HepG2 (cell line): Measurements from ENCODE around the gene TRRAP. TPM values are rescaled to one million over a fixed set of nuclear protein-coding genes. Genes with fewer than 3 reads are reported as not detected.

Experiments used
- ATAC-seq: fragments of 200-7000 bp; cut with Tn5 transposase; 3 replicates; pipeline ENCODE4 v1.9.1; 2020; ENCODE audit warnings: mild to moderate bottlenecking, moderate library complexity
- BruUV-seq: library from RNA; stranded (reverse); fragments of 400-500 nt; replicated peaks from 2 replicates; lab custom pipeline; 2021; lab: Mats Ljungman, UMichigan
- CTCF ChIA-PET: fragments of 300-600 bp; formaldehyde crosslinking; extraction: SDS; loops from one replicate; lab custom pipeline; 2021; ENCODE audit warnings: low total read pairs, inconsistent platforms, low intra/inter-chr PET ratio; lab: Yijun Ruan, JAX
- POLR2A ChIA-PET: fragments of 350-600 bp; sonication (Branson Sonifier 250); formaldehyde crosslinking; loops from one replicate; lab custom pipeline; 2020; ENCODE audit warnings: antibody characterized with exemption, inconsistent platforms; lab: Yijun Ruan, JAX
- DNase-seq: peaks from one replicate; pipeline ENCODE4 v3.0.0-alpha.2; 2015; ENCODE audit warnings: low spot score
- FAIRE-seq: peaks from 3 replicates; lab custom pipeline; 2011; peaks lifted over from hg19 to GRCh38; lab: Jason Lieb, UNC
- H2AFZ ChIP-seq: one replicate; pipeline ENCODE4 v1.6.1; 2011; ENCODE audit warnings: low read length, inconsistent platforms
- H3K27ac ChIP-seq: fragments of 300-600 bp; 3 replicates; pipeline ENCODE4 v1.8.0; 2011; ENCODE audit warnings: mixed run types, mild to moderate bottlenecking, mixed read lengths, low read length, inconsistent platforms; ENCODE audit not compliant: insufficient read depth; ENCODE audit errors: extremely low read length
- H3K27me3 ChIP-seq, 2 experiments: fragments of 200-600 bp in 1 of 2; 2 replicates in 1 of 2; 3 replicates in 1 of 2; pipeline versions ENCODE4 v1.6.0 to v1.8.0; 2011; ENCODE audit warnings: low read length in 2 of 2, mild to moderate bottlenecking in 2 of 2, moderate library complexity in 2 of 2, inconsistent platforms in 1 of 2; ENCODE audit not compliant: insufficient read depth in 2 of 2, control insufficient read depth in 1 of 2
- H3K36me3 ChIP-seq, 2 experiments: fragments of 200-600 bp in 1 of 2; replicated peaks in 1 of 2; 2 replicates in 1 of 2; 3 replicates in 1 of 2; pipeline versions ENCODE4 v1.5.1 to v1.8.0; 2011; ENCODE audit warnings: low read length in 2 of 2, inconsistent platforms in 1 of 2; ENCODE audit not compliant: insufficient read depth in 2 of 2, control insufficient read depth in 1 of 2
- H3K4me1 ChIP-seq: 2 replicates; pipeline ENCODE4 v1.5.1; 2012; ENCODE audit warnings: low read length, inconsistent platforms; ENCODE audit not compliant: insufficient read depth
- H3K4me2 ChIP-seq: 2 replicates; pipeline ENCODE4 v1.6.0; 2011; ENCODE audit warnings: low read depth, low read length, inconsistent platforms
- H3K4me3 ChIP-seq, 3 experiments: fragments of 200-600 bp in 1 of 3; sonication (generic), shearing (Covaris generic) in 1 of 3; replicated peaks in 1 of 3; 2 replicates each; pipeline ENCODE4 v1.5.1; 2011 to 2016; ENCODE audit warnings: low read length in 3 of 3, inconsistent platforms in 2 of 3, low read depth in 2 of 3, mild to moderate bottlenecking in 2 of 3, control low read depth in 1 of 3, mixed read lengths in 1 of 3; ENCODE audit not compliant: insufficient read depth in 1 of 3
- H3K79me2 ChIP-seq: one replicate; pipeline ENCODE4 v1.6.1; 2011; ENCODE audit warnings: low read length, inconsistent platforms; ENCODE audit not compliant: insufficient read depth
- H3K9ac ChIP-seq: 2 replicates; pipeline ENCODE4 v1.6.0; 2011; ENCODE audit warnings: mild to moderate bottlenecking, low read depth, low read length, inconsistent platforms; ENCODE audit not compliant: insufficient read depth
- H3K9me3 ChIP-seq: 2 replicates; pipeline ENCODE4 v1.5.1; 2012; ENCODE audit warnings: mild to moderate bottlenecking, low read length
- H4K20me1 ChIP-seq: 2 replicates; pipeline ENCODE4 v1.6.0; 2011; ENCODE audit warnings: inconsistent platforms, mild to moderate bottlenecking, low read length, moderate library complexity; ENCODE audit not compliant: insufficient read depth
- ARID3A ChIP-seq: IDR thresholded peaks from 2 replicates; pipeline ENCODE4 v1.6.1; 2012; ENCODE audit warnings: low read depth, low read length, improper control_type of control experiment
- FOXK1 ChIP-seq: sonication (generic); formaldehyde crosslinking; IDR thresholded peaks from 2 replicates; pipeline ENCODE4 v1.4.0; 2020; ENCODE audit warnings: low read depth, missing genetic modification reagents, borderline replicate concordance
- POLR2AphosphoS2 ChIP-seq: IDR thresholded peaks from 2 replicates; pipeline ENCODE4 v1.6.1; 2011; ENCODE audit warnings: low read depth, low read length, improper control_type of control experiment
- RCOR2 ChIP-seq: IDR thresholded peaks from 2 replicates; pipeline ENCODE4 v1.6.1; 2016; ENCODE audit warnings: missing biosample characterization, missing genetic modification reagents
- SNAPC2 ChIP-seq: sonication (generic); formaldehyde crosslinking; IDR thresholded peaks from 2 replicates; pipeline ENCODE4 v1.8.1; 2022; ENCODE audit warnings: mild to moderate bottlenecking, missing genetic modification reagents
- TERF1 ChIP-seq: sonication (generic); formaldehyde crosslinking; IDR thresholded peaks from 2 replicates; pipeline ENCODE4 v1.8.0; 2022; ENCODE audit warnings: mild to moderate bottlenecking, missing genetic modification reagents, moderate library complexity
- YY1 ChIP-seq: IDR thresholded peaks from 2 replicates; pipeline ENCODE4 v1.6.1; 2011; ENCODE audit warnings: low read length, low read depth, moderate library complexity, mild to moderate bottlenecking; ENCODE audit not compliant: insufficient read depth, insufficient replicate concordance
- ZFAT ChIP-seq: sonication (generic); formaldehyde crosslinking; conservative IDR thresholded peaks from 2 replicates; pipeline ENCODE4 v1.8.1; 2023; ENCODE audit warnings: missing genetic modification reagents, inconsistent platforms
- ZNF432 ChIP-seq: sonication (generic); formaldehyde crosslinking; IDR thresholded peaks from 2 replicates; pipeline ENCODE4 v1.5.0; 2020; ENCODE audit warnings: missing genetic modification reagents, mild to moderate bottlenecking, borderline replicate concordance
- ZNF737 ChIP-seq: sonication (generic); formaldehyde crosslinking; IDR thresholded peaks from 2 replicates; pipeline ENCODE4 v1.5.0; 2020; ENCODE audit warnings: missing genetic modification reagents, mild to moderate bottlenecking, borderline replicate concordance
- ZNF749 ChIP-seq: sonication (generic); formaldehyde crosslinking; IDR thresholded peaks from 2 replicates; pipeline ENCODE4 v1.8.0; 2022; ENCODE audit warnings: mild to moderate bottlenecking, missing genetic modification reagents, moderate library complexity, borderline replicate concordance
- WGBS: methylation state at CpG from one replicate; pipeline ENCODE4 v1.1.6; 2017; ENCODE audit warnings: low lambda C conversion rate; 5-methylcytosine and 5-hydroxymethylcytosine counted together
- in situ Hi-C: cut with HindIII; loops from 2 replicates; pipeline ENCODE4 v1.10.0; 2017; ENCODE audit warnings: low pct_unique_long_range_greater_than_20kb; ENCODE audit not compliant: extremely low pct_ligation_motif_present
- intact Hi-C: fragments of 100-400 bp; cut with micrococcal nuclease; formaldehyde crosslinking; loops from one replicate; pipeline ENCODE4 v1.10.0; 2022; ENCODE audit not compliant: unreplicated experiment
- polyA plus RNA-seq, 8 experiments: library from polyadenylated mRNA; depleted of rRNA in 3 of 8; stranded (reverse) in 7 of 8; unstranded in 1 of 8; fragments of >200 nt; fragmentation: Illumina TruSeq in 4 of 8; extraction: Trizol in 4 of 8; gene quantifications; 2 replicates each; pipeline versions ENCODE4 v1.2.1 to v1.2.3, GENCODE V29; 2011 to 2016; ENCODE audit warnings: low read depth in 4 of 8, missing spikeins in 1 of 8, mixed read lengths in 1 of 8; ENCODE audit not compliant: insufficient read depth in 1 of 8
- total RNA-seq, 5 experiments: library from RNA; depleted of rRNA; stranded (reverse); fragments of >200 nt; fragmentation: Illumina TruSeq; extraction: Trizol; gene quantifications; 2 replicates each; pipeline ENCODE4 v1.2.3, GENCODE V29; 2016; ENCODE audit warnings: low read depth in 1 of 5

TRRAP gene
- total and polyA plus RNA-seq, 2 of the 13 experiments (the other 11 are each of a cell fraction or from before 2014, with no cell fraction given) = 8.6 to 10.5 TPM

GRCh38 chr7:98927125-98927524, 48.8 kb downstream of the TRRAP start (continued):
- TF ChIP-seq TERF1 (CRISPR knock-in tag) (no peak), YY1 (no peak), ZNF432 (CRISPR knock-in tag) (no peak), POLR2AphosphoS2 (no peak), SNAPC2 (no peak), ARID3A (no peak)

- H3K9ac ChIP-seq = no peak overlapping the region
- H3K4me3 ChIP-seq = no peak overlapping the region
- DNase-seq (no peak), FAIRE-seq (no peak), ATAC-seq (no peak)
- H3K36me3 ChIP-seq = peaks cover 24 to 80% of the 10 kb centered on the region in 2 experiments
- intact Hi-C loops = no loop called here
- in situ Hi-C loops = no loop called here
- H3K79me2 ChIP-seq = no peaks in the 10 kb centered on the region
- H3K27me3 ChIP-seq = no peaks in the 10 kb centered on the region
- H2AFZ ChIP-seq = no peak overlapping the region
- 96% methylated on average over 10 of the region's 10 CpGs for WGBS
- no peak overlapping the region for H3K27ac ChIP-seq
- H3K9me3 ChIP-seq = no peaks in the 10 kb centered on the region
- no peak overlapping the region for H3K4me2 ChIP-seq
- TF ChIP-seq ZFAT (CRISPR knock-in tag) (no peak), ZNF737 (no peak), RCOR2 (CRISPR knock-in tag) (no peak), FOXK1 (CRISPR knock-in tag) (no peak), ZNF749 (CRISPR knock-in tag) (no peak)
- TF ChIP-seq, all 625 proteins: peak for 0
- Histone ChIP-seq H3K4me1 (no peaks in the 10 kb centered on the region), H4K20me1 (no peaks in the 10 kb centered on the region)
- ChIA-PET CTCF (no interaction called here), POLR2A (no interaction called here)
- BruUV-seq = no TSS peak
Observed at GRCh38 chr7:98930464-98930863, 52.1 kb downstream of the TRRAP start.
